ENCODE measurements around the gene MPZ. TPM values are rescaled to one million over a fixed set of nuclear protein-coding genes. Genes with fewer than 3 reads are reported as not detected.

MPZ gene
- total RNA-seq (2022; extraction: Qiagen RNA extraction; ENCODE audit: low read depth), result 0.18 to 0.31 TPM (median 0.27 TPM) in 5 replicates

DNA sequence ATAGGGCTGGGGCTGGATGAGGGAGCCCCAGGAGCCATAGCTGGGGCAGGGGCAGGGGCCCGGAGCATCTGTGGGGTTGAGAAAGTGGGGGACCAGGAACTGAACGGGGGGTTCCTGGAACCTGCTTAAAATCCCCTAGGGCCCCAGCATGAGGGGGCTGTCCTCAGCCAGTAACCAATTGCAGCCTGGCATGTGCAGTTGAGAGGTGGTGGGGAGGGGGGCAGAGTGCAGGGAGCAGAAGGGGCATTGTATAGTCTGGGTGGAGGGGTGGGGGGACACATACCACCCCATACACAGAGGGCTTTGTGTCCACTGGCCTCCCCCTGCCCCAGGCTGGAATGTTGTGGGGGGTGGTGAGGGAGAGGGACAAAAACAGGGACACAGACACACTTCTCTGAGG lies at the start of gene MPZ:
Gene MPZ (minus strand): TSS at position 101 of the 400 bp plus-strand sequence. CDS start 63 bp downstream, at position 38.

DNA sequence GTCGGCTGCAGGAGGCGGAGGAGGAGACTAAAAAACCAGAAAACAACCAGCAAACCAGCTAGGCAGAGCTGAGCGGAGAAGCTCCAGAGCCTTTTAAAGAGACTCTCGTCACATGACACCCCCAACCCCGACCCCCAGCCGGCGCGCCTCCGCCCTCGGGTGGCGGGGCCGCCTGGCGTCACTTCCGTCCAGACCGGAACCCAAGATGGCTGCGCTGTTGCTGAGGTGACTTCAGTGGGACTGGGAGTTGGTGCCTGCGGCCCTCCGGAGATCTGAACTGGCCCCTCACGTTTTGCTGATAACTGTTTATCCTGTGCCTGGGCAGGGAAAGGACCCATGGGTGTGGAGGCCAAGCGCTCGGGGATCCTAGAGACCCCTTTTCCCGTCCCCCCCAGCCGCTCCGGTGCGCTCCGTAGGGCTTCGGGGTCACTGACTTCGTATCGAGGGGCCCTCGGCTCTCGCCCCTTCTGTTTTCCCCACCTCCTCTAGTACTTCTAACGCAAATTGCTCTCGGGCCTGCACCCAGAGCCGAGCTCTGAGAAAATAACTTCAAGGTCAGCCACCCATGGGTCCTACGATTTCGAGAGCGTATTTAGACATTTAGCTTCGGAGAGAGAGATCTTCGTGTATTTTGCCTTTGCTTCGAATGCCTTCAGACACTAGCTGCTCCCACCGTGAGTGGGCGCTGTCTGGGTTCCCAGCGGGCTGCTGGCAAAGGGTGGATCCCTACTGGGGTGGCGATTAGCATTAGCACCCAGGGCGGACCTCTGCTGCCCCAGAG lies 4.6 kb upstream of the MPZ start, which contains the start of gene SDHC:
Gene SDHC (plus strand): TSS at position 181 of the 781 bp plus-strand sequence. CDS start 25 bp downstream, at position 206.

DNA sequence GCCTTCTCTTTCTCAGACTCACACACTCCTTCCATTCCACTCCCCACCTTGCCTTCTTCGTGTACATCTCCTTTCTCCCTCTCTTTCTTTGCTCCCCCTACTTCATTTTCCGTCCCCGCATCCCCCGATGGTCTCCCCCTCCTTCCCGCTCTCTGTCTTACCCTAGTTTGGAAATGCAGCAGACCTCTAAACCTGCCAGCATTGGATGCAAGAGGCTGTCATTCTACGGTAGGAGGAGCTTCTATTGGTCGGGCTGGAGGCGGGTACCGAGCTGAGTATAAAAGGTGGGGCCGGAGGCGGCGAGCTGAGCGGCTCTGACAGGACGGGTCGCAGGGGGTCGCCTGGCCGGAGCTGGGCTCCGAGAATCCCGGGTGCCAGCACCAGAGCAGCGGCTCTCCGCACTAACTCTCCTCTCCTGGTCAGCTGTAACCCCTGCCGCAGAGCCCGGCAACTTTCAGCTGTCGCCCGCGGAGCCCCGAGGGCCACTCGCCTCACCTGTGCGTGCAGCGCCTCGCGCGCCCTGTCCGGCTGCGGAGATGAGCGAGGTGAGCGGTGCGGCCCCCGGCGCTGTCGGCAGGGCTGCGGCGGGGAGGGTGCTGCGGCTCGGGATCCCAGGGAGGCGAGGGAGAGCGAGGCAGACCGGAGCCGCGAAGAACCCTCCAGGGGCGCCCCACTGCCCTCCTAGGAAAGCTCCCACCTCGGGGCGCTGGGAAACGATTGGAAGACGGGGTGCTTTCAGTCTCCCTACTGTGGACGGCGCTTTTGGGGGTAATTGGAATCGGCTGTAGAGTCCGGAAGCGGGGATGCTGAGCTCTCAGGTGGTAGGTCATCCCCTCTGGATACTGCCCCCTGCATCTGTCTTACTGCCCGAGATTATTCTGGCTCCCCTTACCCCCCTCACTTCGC lies 51.1 kb downstream of the MPZ start, which contains the start of gene PCP4L1:
Gene PCP4L1 (plus strand): TSS at position 307 of the 906 bp plus-strand sequence. CDS start 230 bp downstream, at position 537.

Other genes with a start within 250 kb of the MPZ start
- 0.07 to 0.14 TPM (median 0.10 TPM) in 4 of 5 replicates, not detected in the other for gene ARHGAP30, start 240.1 kb downstream of the MPZ start, total RNA-seq (2022; extraction: Qiagen RNA extraction; ENCODE audit: low read depth)
- 2.0 to 3.1 TPM (median 2.1 TPM) in 5 replicates for gene NECTIN4, start 220.4 kb downstream of the MPZ start, total RNA-seq (2022; extraction: Qiagen RNA extraction; ENCODE audit: low read depth)
- gene KLHDC9, start 211.6 kb downstream of the MPZ start, total RNA-seq (2022; extraction: Qiagen RNA extraction; ENCODE audit: low read depth), result 1.4 to 2.0 TPM (median 1.6 TPM) in 5 replicates
- gene PFDN2, start 191.9 kb downstream of the MPZ start, total RNA-seq (2022; extraction: Qiagen RNA extraction; ENCODE audit: low read depth), result 103 to 127 TPM (median 108 TPM) in 5 replicates
- 28.4 to 32.9 TPM (median 30.2 TPM) in 5 replicates for gene NIT1, start 191.9 kb downstream of the MPZ start, total RNA-seq (2022; extraction: Qiagen RNA extraction; ENCODE audit: low read depth)
- gene DEDD, start 177.3 kb downstream of the MPZ start, total RNA-seq (2022; extraction: Qiagen RNA extraction; ENCODE audit: low read depth), result 26.5 to 32.2 TPM (median 30.1 TPM) in 5 replicates
- gene UFC1, start 156.0 kb downstream of the MPZ start, total RNA-seq (2022; extraction: Qiagen RNA extraction; ENCODE audit: low read depth), result 83.0 to 144 TPM (median 90.5 TPM) in 5 replicates
- gene USP21, start 150.5 kb downstream of the MPZ start, total RNA-seq (2022; extraction: Qiagen RNA extraction; ENCODE audit: low read depth), result 16.0 to 23.4 TPM (median 21.1 TPM) in 5 replicates
- 13.8 to 17.2 TPM (median 14.6 TPM) in 5 replicates for gene PPOX, start 143.5 kb downstream of the MPZ start, total RNA-seq (2022; extraction: Qiagen RNA extraction; ENCODE audit: low read depth)
- 22.6 to 27.7 TPM (median 26.3 TPM) in 5 replicates for gene B4GALT3, start 132.5 kb downstream of the MPZ start, total RNA-seq (2022; extraction: Qiagen RNA extraction; ENCODE audit: low read depth)
- 0.03 TPM in 1 of 5 replicates, not detected in the others for gene ADAMTS4, start 110.9 kb downstream of the MPZ start, total RNA-seq (2022; extraction: Qiagen RNA extraction; ENCODE audit: low read depth)
- gene NDUFS2, start 107.6 kb downstream of the MPZ start, total RNA-seq (2022; extraction: Qiagen RNA extraction; ENCODE audit: low read depth), result 75.9 to 106 TPM (median 84.1 TPM) in 5 replicates
- 0.46 to 0.74 TPM in 2 of 5 replicates, not detected in the others for gene FCER1G, start 94.7 kb downstream of the MPZ start, total RNA-seq (2022; extraction: Qiagen RNA extraction; ENCODE audit: low read depth)
- gene APOA2, start 86.3 kb downstream of the MPZ start, total RNA-seq (2022; extraction: Qiagen RNA extraction; ENCODE audit: low read depth), result 3.2 TPM in 1 of 5 replicates, not detected in the others
- gene TOMM40L, start 83.9 kb downstream of the MPZ start, total RNA-seq (2022; extraction: Qiagen RNA extraction; ENCODE audit: low read depth), result 9.3 to 12.6 TPM (median 11.7 TPM) in 5 replicates
- gene NR1I3, start 71.8 kb downstream of the MPZ start, total RNA-seq (2022; extraction: Qiagen RNA extraction; ENCODE audit: low read depth), result 0.26 TPM in 1 of 5 replicates, not detected in the others
- 0.10 to 0.11 TPM in 2 of 5 replicates, not detected in the others for gene PCP4L1, start 51.2 kb downstream of the MPZ start, total RNA-seq (2022; extraction: Qiagen RNA extraction; ENCODE audit: low read depth)
- 237 to 255 TPM (median 248 TPM) in 5 replicates for gene SDHC, start 4.4 kb upstream of the MPZ start, total RNA-seq (2022; extraction: Qiagen RNA extraction; ENCODE audit: low read depth)
- gene CFAP126, start 57.9 kb upstream of the MPZ start, total RNA-seq (2022; extraction: Qiagen RNA extraction; ENCODE audit: low read depth), result 0.21 to 0.61 TPM in 2 of 5 replicates, not detected in the others
- not detected in 5 replicates for gene FCGR2A, start 195.5 kb upstream of the MPZ start, total RNA-seq (2022; extraction: Qiagen RNA extraction; ENCODE audit: low read depth)
- 1.5 to 7.5 TPM (median 2.0 TPM) in 5 replicates for gene HSPA6, start 214.6 kb upstream of the MPZ start, total RNA-seq (2022; extraction: Qiagen RNA extraction; ENCODE audit: low read depth)
- not detected in 5 replicates for gene FCGR3A, start 239.8 kb upstream of the MPZ start, total RNA-seq (2022; extraction: Qiagen RNA extraction; ENCODE audit: low read depth)

All from A549 treated with GW870086 at 1 μM for 4 hours (cell line).